Keratinocyte (primary cell): ENCODE data around the gene CNPPD1. TPM values are rescaled to one million over a fixed set of nuclear protein-coding genes. Genes with fewer than 3 reads are reported as not detected.

Experiments used
- DNase-seq: peaks from one replicate; pipeline ENCODE4 v3.0.0-alpha.2; 2011; ENCODE audit warnings: low read depth, missing footprints, low spot score
- FAIRE-seq: peaks from 2 replicates; lab custom pipeline; 2011; peaks lifted over from hg19 to GRCh38; lab: Jason Lieb, UNC
- H2AFZ ChIP-seq: 2 replicates; pipeline ENCODE4 v1.6.0; 2012; ENCODE audit warnings: low read length, control low read depth, inconsistent platforms; ENCODE audit not compliant: control insufficient read depth
- H3K27ac ChIP-seq: 2 replicates; pipeline ENCODE4 v1.5.1; 2011; ENCODE audit warnings: low read length; ENCODE audit not compliant: control insufficient read depth, insufficient read depth
- H3K27me3 ChIP-seq: 3 replicates; pipeline ENCODE4 v1.6.0; 2011; ENCODE audit warnings: low read length; ENCODE audit not compliant: control insufficient read depth, insufficient read depth; ENCODE audit errors: extremely low read depth
- H3K36me3 ChIP-seq, 2 experiments: 2 replicates in 1 of 2; 3 replicates in 1 of 2; pipeline ENCODE4 v1.5.1; 2011; ENCODE audit warnings: low read length in 2 of 2, mild to moderate bottlenecking in 1 of 2; ENCODE audit not compliant: control insufficient read depth in 2 of 2, insufficient read depth in 2 of 2; ENCODE audit errors: extremely low read depth in 1 of 2
- H3K4me1 ChIP-seq: 3 replicates; pipeline ENCODE4 v1.5.1; 2011; ENCODE audit warnings: low read length; ENCODE audit not compliant: control insufficient read depth, insufficient read depth; ENCODE audit errors: extremely low read depth
- H3K4me2 ChIP-seq: 3 replicates; pipeline ENCODE4 v1.6.0; 2011; ENCODE audit warnings: low read depth, low read length; ENCODE audit not compliant: control insufficient read depth, insufficient read depth; ENCODE audit errors: extremely low read depth
- H3K4me3 ChIP-seq, 3 experiments: fragments of 200-600 bp in 1 of 3; sonication (generic) in 1 of 3; 2 replicates in 2 of 3; 3 replicates in 1 of 3; pipeline ENCODE4 v1.5.1; 2011 to 2016; ENCODE audit warnings: low read length in 3 of 3, mild to moderate bottlenecking in 3 of 3, control low read depth in 2 of 3, inconsistent platforms in 1 of 3, low read depth in 1 of 3, mixed read lengths in 1 of 3, mixed run types in 1 of 3, moderate library complexity in 1 of 3; ENCODE audit not compliant: control insufficient read depth in 2 of 3, insufficient read depth in 2 of 3; ENCODE audit errors: extremely low read depth in 1 of 3
- H3K79me2 ChIP-seq: 2 replicates; pipeline ENCODE4 v1.6.0; 2012; ENCODE audit warnings: low read length; ENCODE audit not compliant: control insufficient read depth, insufficient read depth
- H3K9ac ChIP-seq: 3 replicates; pipeline ENCODE4 v1.6.0; 2011; ENCODE audit warnings: low read length; ENCODE audit not compliant: control insufficient read depth, insufficient read depth; ENCODE audit errors: extremely low read depth
- H3K9me1 ChIP-seq: 3 replicates; pipeline ENCODE4 v1.6.0; 2011; ENCODE audit warnings: low read length; ENCODE audit not compliant: control insufficient read depth, insufficient read depth; ENCODE audit errors: extremely low read depth
- H3K9me3 ChIP-seq: 2 replicates; pipeline ENCODE4 v1.5.1; 2012; ENCODE audit warnings: low read depth, low read length; ENCODE audit not compliant: control insufficient read depth
- H4K20me1 ChIP-seq: 3 replicates; pipeline ENCODE4 v1.6.0; 2011; ENCODE audit warnings: low read length; ENCODE audit not compliant: control insufficient read depth, insufficient read depth; ENCODE audit errors: extremely low read depth
- CTCF ChIP-seq, 3 experiments: IDR thresholded peaks in 1 of 3; conservative IDR thresholded peaks in 1 of 3; optimal IDR thresholded peaks in 1 of 3; 2 replicates in 2 of 3; 3 replicates in 1 of 3; pipeline versions ENCODE3 to v1.5.1; 2011; ENCODE audit warnings: low read length in 3 of 3, mild to moderate bottlenecking in 3 of 3, moderate library complexity in 2 of 3, control low read depth in 1 of 3, inconsistent platforms in 1 of 3; ENCODE audit not compliant: insufficient read depth in 2 of 3; ENCODE audit errors: extremely low read depth in 1 of 3
- EZH2 ChIP-seq: IDR thresholded peaks from one replicate; pipeline ENCODE4 v1.6.1; 2012; ENCODE audit warnings: inconsistent platforms, mild to moderate bottlenecking, low read length, moderate library complexity
- dilution Hi-C: fragments of 300-500 bp; cut with MboI; formaldehyde crosslinking; loops from one replicate; pipeline ENCODE4 v1.7.0; 2020; ENCODE audit warnings: low sequenced_read_pairs; ENCODE audit not compliant: extremely low pct_ligation_motif_present
- polyA plus RNA-seq, 5 experiments: library from polyadenylated mRNA; depleted of rRNA in 3 of 5; stranded (reverse) in 3 of 5; stranded (forward) in 1 of 5; unstranded in 1 of 5; fragments of >200 nt; gene quantifications; 1 replicate in 1 of 5; 2 replicates in 3 of 5; 3 replicates in 1 of 5; pipeline versions ENCODE4 v1.2.1 to v1.2.3, GENCODE V29; 2011 to 2012; ENCODE audit warnings: missing spikeins in 2 of 5, low read depth in 1 of 5, low replicate concordance in 1 of 5

Gene CNPPD1
- polyA plus RNA-seq, 1 donor (not counting 4 experiments of a cell fraction or from before 2014, with no cell fraction given): 26.1 TPM

- Histone ChIP-seq H3K4me3 (no peak overlapping the region), H2AFZ (no peak overlapping the region), H3K4me2 (no peak overlapping the region), H3K36me3 (peaks cover 11 to 25% of the 10 kb centered on the region in 2 experiments), H3K4me1 (peaks cover 18% of the 10 kb centered on the region), H3K27me3 (no peaks in the 10 kb centered on the region), H3K9me3 (no peaks in the 10 kb centered on the region), H3K27ac (no peak overlapping the region), H3K9ac (no peak overlapping the region), H3K9me1 (no peaks in the 10 kb centered on the region), H4K20me1 (no peaks in the 10 kb centered on the region), H3K79me2 (no peaks in the 10 kb centered on the region)
- dilution Hi-C loops: no loop called here
- TF ChIP-seq EZH2 (no peak), CTCF (optimal IDR thresholded peaks at IDR 0.05 in 1 of 3, IDR thresholded peaks at IDR 0.05 in 1 of 3, conservative IDR thresholded peaks at IDR 0.05 in 1 of 3; ENCODE audit: extremely low read depth in 1 of 3, insufficient read depth in 2 of 3, low read length in 3 of 3) (no peak)
- no peak for FAIRE-seq
- DNase-seq: no peak
These were observed 38.1 kb upstream of the CNPPD1 start for GRCh38 chr2:219214786-219215185.

DNA sequence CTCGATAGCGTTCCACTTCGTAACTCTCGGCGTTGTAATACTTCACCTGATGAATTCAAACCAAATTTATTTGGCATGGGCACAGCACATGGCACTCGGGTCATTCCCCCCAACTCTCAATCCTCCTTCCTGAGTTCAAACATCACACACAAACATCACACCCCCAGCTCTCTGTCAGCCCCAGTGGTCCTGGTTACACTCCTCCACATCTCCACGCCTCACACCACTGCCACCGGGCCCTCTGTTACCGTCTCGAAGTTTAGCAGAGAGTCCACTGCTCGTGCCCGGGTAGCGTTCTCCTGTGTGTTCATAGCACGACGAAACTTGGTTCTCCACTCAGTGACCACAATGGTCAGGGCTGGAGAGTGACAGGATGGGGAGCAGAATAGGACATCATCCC, 37.4 kb upstream of the CNPPD1 start:
- Histone ChIP-seq H3K36me3 (peaks cover 12 to 27% of the 10 kb centered on the region in 2 experiments), H3K79me2 (no peaks in the 10 kb centered on the region), H3K27ac (no peak overlapping the region), H3K9me1 (no peaks in the 10 kb centered on the region), H4K20me1 (no peaks in the 10 kb centered on the region), H3K4me3 (no peak overlapping the region), H3K4me1 (peaks cover 18% of the 10 kb centered on the region), H3K4me2 (no peak overlapping the region), H3K9ac (no peak overlapping the region), H2AFZ (no peak overlapping the region), H3K9me3 (no peaks in the 10 kb centered on the region), H3K27me3 (no peaks in the 10 kb centered on the region)
- dilution Hi-C loops: no loop called here
- FAIRE-seq: no peak
- no peak for DNase-seq
- TF ChIP-seq EZH2 (no peak), CTCF (optimal IDR thresholded peaks at IDR 0.05 in 1 of 3, IDR thresholded peaks at IDR 0.05 in 1 of 3, conservative IDR thresholded peaks at IDR 0.05 in 1 of 3; ENCODE audit: extremely low read depth in 1 of 3, insufficient read depth in 2 of 3, low read length in 3 of 3) (no peak)
